Stomach (tissue), 9 donors: ENCODE data around the gene ROCK2. TPM values are rescaled to one million over a fixed set of nuclear protein-coding genes. Genes with fewer than 3 reads are reported as not detected.

ENCODE experiments used
- DNase-seq, 2 donors: peaks; one replicate each; pipeline versions ENCODE4 v3.0.0 to v3.0.0-alpha.2; 2013 to 2019
- H3K27ac ChIP-seq, 5 donors: fragments of 200-600 bp in 4 of 5; sonication (generic) in 4 of 5; one replicate each; pipeline ENCODE4 v1.5.1; 2013 to 2019; ENCODE audit warnings: mild to moderate bottlenecking in 1 of 5, moderate library complexity in 1 of 5
- H3K27me3 ChIP-seq, 3 donors: fragments of 200-600 bp; sonication (generic); one replicate each; pipeline ENCODE4 v1.5.1; 2017 to 2019; ENCODE audit warnings: mixed run types in 1 of 3
- H3K36me3 ChIP-seq, 4 donors: fragments of 200-600 bp; sonication (generic); 1 replicate in 3 of 4; 2 replicates in 1 of 4; pipeline ENCODE4 v1.5.1; 2016 to 2019
- H3K4me1 ChIP-seq, 4 donors: fragments of 200-600 bp; sonication (generic); one replicate each; pipeline ENCODE4 v1.5.1; 2016 to 2019
- H3K4me3 ChIP-seq, 4 donors: fragments of 200-600 bp; sonication (generic) in 3 of 4; one replicate each; pipeline ENCODE4 v1.5.1; 2016 to 2019; ENCODE audit warnings: mild to moderate bottlenecking in 1 of 4
- H3K9me3 ChIP-seq, 4 donors: fragments of 200-600 bp; sonication (generic); one replicate each; pipeline ENCODE4 v1.5.1; 2016 to 2019
- CTCF ChIP-seq, 7 experiments: fragments of 450-650 bp in 4 of 7; fragments of 200-600 bp in 3 of 7; sonication (generic) in 3 of 7; IDR thresholded peaks; one replicate each; pipeline ENCODE4 v1.5.1; 2016 to 2019; ENCODE audit warnings: antibody characterized with exemption in 7 of 7, control low read depth in 2 of 7, mild to moderate bottlenecking in 1 of 7
- EP300 ChIP-seq: sonication (generic); formaldehyde crosslinking; IDR thresholded peaks from one replicate; pipeline ENCODE4 v1.6.1; 2017; ENCODE audit warnings: antibody characterized with exemption
- POLR2A ChIP-seq, 4 donors: fragments of 450-650 bp; IDR thresholded peaks; one replicate each; pipeline ENCODE4 v1.6.1; 2016; ENCODE audit warnings: antibody characterized with exemption in 4 of 4, control low read depth in 2 of 4, mild to moderate bottlenecking in 1 of 4, moderate library complexity in 1 of 4
- POLR2AphosphoS5 ChIP-seq, 3 donors: sonication (generic); formaldehyde crosslinking; IDR thresholded peaks; one replicate each; pipeline ENCODE4 v1.6.1; 2016; ENCODE audit warnings: antibody characterized with exemption in 3 of 3
- WGBS, 5 donors: extraction: QIAGEN DNeasy Blood & Tissue Kit in 3 of 5; methylation state at CpG; one replicate each; pipeline versions ENCODE4 v1.1.5 to v1.1.7; 2013 to 2018; 5-methylcytosine and 5-hydroxymethylcytosine counted together
- intact Hi-C: fragments of 100-400 bp; cut with DNase I; formaldehyde crosslinking; loops from one replicate; pipeline ENCODE4 v1.15.1; 2023; ENCODE audit warnings: low total_unique reads
- polyA plus RNA-seq, 3 donors: library from polyadenylated mRNA; stranded (reverse); fragments of 200-250 nt; gene quantifications; one replicate each; pipeline ENCODE4 v1.2.3, GENCODE V29; 2013
- total RNA-seq, 5 donors: library from RNA; depleted of rRNA; stranded (reverse); fragments of >200 nt; gene quantifications; one replicate each; pipeline versions ENCODE4 v1.1.0 to v1.2.3, GENCODE V29; 2014 to 2016
- donor health status: healthy with polysubstance abuse.
- donor health status: Bipolar disorder and iron deficiency.
- donor health status: healthy.

ROCK2 gene
- total and polyA plus RNA-seq, 8 donors, result 5.6 to 113 (median 35.9) TPM

- no peak overlapping the region for H3K4me3 ChIP-seq
- no peaks in the 10 kb centered on the region for H3K9me3 ChIP-seq
- WGBS, 5 donors, result 88 to 91% (median 91%) methylated on average over 11 of the region's 11 CpGs
- TF ChIP-seq EP300, result no peak
- TF ChIP-seq CTCF (IDR thresholded peaks at IDR 0.05), result no peak
- no peak for TF ChIP-seq POLR2A (IDR thresholded peaks at IDR 0.05)
- TF ChIP-seq POLR2AphosphoS5 (IDR thresholded peaks at IDR 0.05), result no peak
- no peaks in the 10 kb centered on the region for H3K27me3 ChIP-seq
- H3K4me1 ChIP-seq, result peaks cover 0 to 6% (median 5%) of the 10 kb centered on the region in 4 donors
- no peak for DNase-seq
- H3K36me3 ChIP-seq, result no peaks in the 10 kb centered on the region
- intact Hi-C loops, result no loop called here
- no peak overlapping the region for H3K27ac ChIP-seq
These were observed 11.0 kb upstream of the ROCK2 start for GRCh38 chr2:11355194-11356053.

GRCh38 chr2:11354363-11355154 lies 10.1 kb upstream of the ROCK2 start:
- no peak overlapping the region for H3K27ac ChIP-seq
- no peak for TF ChIP-seq CTCF (IDR thresholded peaks at IDR 0.05)
- TF ChIP-seq EP300, result no peak
- no peak for TF ChIP-seq POLR2A (IDR thresholded peaks at IDR 0.05)
- no peak for TF ChIP-seq POLR2AphosphoS5 (IDR thresholded peaks at IDR 0.05)
- H3K9me3 ChIP-seq, result no peaks in the 10 kb centered on the region
- no peak overlapping the region for H3K4me3 ChIP-seq
- intact Hi-C loops, result no loop called here
- peak in 1 of 2 donors; percentile 69 for DNase-seq
- H3K36me3 ChIP-seq, result no peaks in the 10 kb centered on the region
- 69 to 80% (median 74%) methylated on average over 12 to 14 of the region's 14 CpGs for WGBS, 5 donors
- peaks cover 0 to 6% (median 5%) of the 10 kb centered on the region in 4 donors for H3K4me1 ChIP-seq
- H3K27me3 ChIP-seq, result no peaks in the 10 kb centered on the region

- no peaks in the 10 kb centered on the region for H3K27me3 ChIP-seq
- peaks cover 4 to 12% (median 9%) of the 10 kb centered on the region in 4 donors for H3K4me1 ChIP-seq
- no peak for DNase-seq
- no peaks in the 10 kb centered on the region for H3K9me3 ChIP-seq
- H3K36me3 ChIP-seq, result no peaks in the 10 kb centered on the region
- no peak overlapping the region for H3K27ac ChIP-seq
- intact Hi-C loops, result no loop called here
- no peak for TF ChIP-seq POLR2A (IDR thresholded peaks at IDR 0.05)
- no peak for TF ChIP-seq EP300
- TF ChIP-seq POLR2AphosphoS5 (IDR thresholded peaks at IDR 0.05), result no peak
- TF ChIP-seq CTCF (IDR thresholded peaks at IDR 0.05), result no peak
- no peak overlapping the region for H3K4me3 ChIP-seq
- WGBS, 5 donors, result 59 to 79% (median 61%) methylated on average over 10 of the region's 10 CpGs
These were observed 8.5 kb upstream of the ROCK2 start for GRCh38 chr2:11352781-11353537.

GRCh38 chr2:11348209-11348749 lies 3.8 kb upstream of the ROCK2 start:
- TF ChIP-seq CTCF (IDR thresholded peaks at IDR 0.05) (no peak), EP300 (no peak), POLR2A (IDR thresholded peaks at IDR 0.05) (no peak), POLR2AphosphoS5 (IDR thresholded peaks at IDR 0.05) (peak in 2 of 3 donors; percentile 41 to 57)
- intact Hi-C loops, result no loop called here
- Histone ChIP-seq H3K4me1 (peaks cover 8 to 17% (median 14%) of the 10 kb centered on the region in 4 donors), H3K27ac (peak overlapping the region in 4 of 5 donors; percentile 41 to 70 (median 48)), H3K27me3 (no peaks in the 10 kb centered on the region), H3K4me3 (no peak overlapping the region), H3K36me3 (no peaks in the 10 kb centered on the region), H3K9me3 (no peaks in the 10 kb centered on the region)
- 29 to 65% (median 57%) methylated on average over 5 of the region's 5 CpGs for WGBS, 5 donors
- peak; percentile 72 to 73 for DNase-seq
